Activated T-cell treated with anti-CD3 and anti-CD28 coated beads, Interleukin-2, amount 50 U/mL, for 1 hour (primary cell): Measurements from ENCODE around the gene EXOC4.

Source experiments
- DNase-seq: peaks from one replicate; pipeline ENCODE4 v3.0.0-alpha.2; 2020

Gene EXOC4

GRCh38 chr7:133808493-133808866 is 555.6 kb downstream of the EXOC4 start:
- DNase-seq: no peak

- DNase-seq: no peak
Measured at GRCh38 chr7:133812877-133813276, 560.0 kb downstream of the EXOC4 start.

GRCh38 chr7:133815611-133816210 is 562.8 kb downstream of the EXOC4 start:
- no peak for DNase-seq

GRCh38 chr7:133819695-133820094 is 566.8 kb downstream of the EXOC4 start:
- DNase-seq: no peak

- DNase-seq: no peak
Measured at GRCh38 chr7:133820584-133820983, 567.7 kb downstream of the EXOC4 start.

GRCh38 chr7:133821171-133821570 is 568.3 kb downstream of the EXOC4 start:
- DNase-seq: no peak

GRCh38 chr7:133822001-133822641 is 569.2 kb downstream of the EXOC4 start:
- DNase-seq: no peak

- no peak for DNase-seq
Measured at GRCh38 chr7:133822868-133823552, 570.1 kb downstream of the EXOC4 start.

GRCh38 chr7:133824132-133824531 is 571.3 kb downstream of the EXOC4 start:
- DNase-seq: no peak

GRCh38 chr7:133827707-133828623 is 575.1 kb downstream of the EXOC4 start:
- no peak for DNase-seq

GRCh38 chr7:133828906-133829305 is 576.0 kb downstream of the EXOC4 start:
- no peak for DNase-seq

GRCh38 chr7:133829336-133829897 is 576.5 kb downstream of the EXOC4 start:
- no peak for DNase-seq

- no peak for DNase-seq
Measured at GRCh38 chr7:133830081-133830480, 577.2 kb downstream of the EXOC4 start.

GRCh38 chr7:133836666-133837065 is 583.8 kb downstream of the EXOC4 start:
- DNase-seq: no peak

GRCh38 chr7:133837224-133837623 is 584.3 kb downstream of the EXOC4 start:
- no peak for DNase-seq

GRCh38 chr7:133839121-133839520 is 586.2 kb downstream of the EXOC4 start:
- DNase-seq: no peak

- no peak for DNase-seq
Measured at GRCh38 chr7:133843341-133843740, 590.5 kb downstream of the EXOC4 start.

GRCh38 chr7:133845005-133845404 is 592.1 kb downstream of the EXOC4 start:
- no peak for DNase-seq

- no peak for DNase-seq
Measured at GRCh38 chr7:133846203-133846945, 593.5 kb downstream of the EXOC4 start.

GRCh38 chr7:133850497-133851280 is 597.8 kb downstream of the EXOC4 start:
- no peak for DNase-seq

- no peak for DNase-seq
Measured at GRCh38 chr7:133851411-133851810, 598.5 kb downstream of the EXOC4 start.
